Erythroblast (primary cell): ENCODE data around the gene MAJIN.
A peak's percentile ranks its signal among the peaks of the same experiment; 100 is the strongest.

Source experiments
- GATA1 ChIP-seq: IDR thresholded peaks from 2 replicates; pipeline ENCODE4 v1.6.1; 2011; ENCODE audit warnings: low read depth, mild to moderate bottlenecking, control low read depth, low read length, moderate library complexity
- POLR2A ChIP-seq: IDR thresholded peaks from 2 replicates; pipeline ENCODE4 v1.6.1; 2011; ENCODE audit warnings: mild to moderate bottlenecking, low read length

DNA sequence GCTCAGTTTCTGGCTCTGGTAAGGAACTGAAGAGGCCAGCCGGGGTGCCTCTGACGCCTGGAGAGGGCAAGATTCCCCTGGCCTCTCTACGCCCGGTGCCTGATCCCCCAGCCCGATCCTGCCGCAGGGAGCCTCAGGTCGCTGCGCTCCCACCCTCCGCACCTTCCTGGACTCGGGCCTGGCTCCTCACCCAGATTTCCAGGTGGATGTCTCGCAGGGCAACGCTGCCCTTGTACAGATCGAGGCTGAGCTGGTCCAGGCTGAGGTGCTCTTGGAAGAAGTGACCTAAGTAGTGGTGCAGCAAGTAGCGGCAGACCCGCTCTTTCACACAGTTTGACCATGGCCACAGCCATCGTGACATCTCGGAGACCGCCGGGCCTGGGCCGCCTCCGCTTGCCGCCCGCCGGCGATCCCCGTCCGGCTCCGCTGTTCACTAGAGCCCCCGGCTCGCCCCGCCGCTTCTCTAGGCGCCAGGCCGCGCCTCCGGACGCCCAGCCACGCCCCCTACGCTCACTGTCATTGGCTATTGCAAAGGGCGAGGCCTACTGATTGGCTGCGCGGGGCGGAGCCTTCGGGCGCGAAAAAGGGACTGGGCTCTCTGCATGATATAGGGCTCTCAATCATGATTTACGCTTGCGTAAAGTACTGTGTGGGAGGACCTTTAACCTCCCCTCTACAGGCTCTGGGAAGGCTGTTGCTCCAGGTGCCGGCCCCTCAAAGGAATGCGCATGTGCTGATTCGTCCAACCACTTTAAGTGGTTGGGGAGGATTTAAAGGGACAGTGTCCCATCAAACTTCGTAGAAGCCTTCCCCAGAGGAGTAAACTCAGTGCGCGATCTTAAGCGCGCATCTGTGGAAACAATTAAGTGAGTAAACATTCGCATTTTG is 54.9 kb downstream of the MAJIN start, which contains the start of gene ATG2A:
- TF ChIP-seq POLR2A (peak; percentile 86), GATA1 (no peak)
